GM23248 (cell line): ENCODE data around the gene GGPS1. TPM values are rescaled to one million over a fixed set of nuclear protein-coding genes. Genes with fewer than 3 reads are reported as not detected.

ENCODE experiments used
- DNase-seq: peaks from one replicate; pipeline ENCODE4 v3.0.0-alpha.2; 2015
- H2AFZ ChIP-seq: fragments of 200-600 bp; sonication (generic); 2 replicates; pipeline ENCODE4 v1.6.1; 2016; ENCODE audit warnings: antibody characterized with exemption
- H3F3A ChIP-seq: fragments of 200-600 bp; sonication (generic); 2 replicates; pipeline ENCODE4 v1.6.1; 2016; ENCODE audit warnings: mild to moderate bottlenecking, antibody characterized with exemption, mixed run types; ENCODE audit not compliant: insufficient read depth
- H3K27ac ChIP-seq: fragments of 200-600 bp; sonication (generic); 2 replicates; pipeline ENCODE4 v1.5.1; 2016; ENCODE audit warnings: mild to moderate bottlenecking
- H3K27me3 ChIP-seq: fragments of 200-600 bp; sonication (generic); replicated peaks from 2 replicates; pipeline ENCODE4 v1.6.1; 2016; ENCODE audit warnings: mild to moderate bottlenecking; ENCODE audit not compliant: insufficient read depth
- H3K36me3 ChIP-seq: fragments of 200-600 bp; sonication (generic); 2 replicates; pipeline ENCODE4 v1.6.1; 2016; ENCODE audit warnings: low read depth, mild to moderate bottlenecking
- H3K4me1 ChIP-seq: fragments of 200-600 bp; sonication (generic); 2 replicates; pipeline ENCODE4 v1.6.1; 2016; ENCODE audit warnings: mild to moderate bottlenecking; ENCODE audit not compliant: insufficient read depth
- H3K4me2 ChIP-seq: fragments of 200-600 bp; sonication (generic); one replicate; pipeline ENCODE4 v1.6.1; 2016; ENCODE audit warnings: mild to moderate bottlenecking; ENCODE audit not compliant: unreplicated experiment
- H3K4me3 ChIP-seq: fragments of 200-600 bp; sonication (generic); 2 replicates; pipeline ENCODE4 v1.5.1; 2016; ENCODE audit warnings: mild to moderate bottlenecking
- H3K79me2 ChIP-seq: fragments of 200-600 bp; sonication (generic); 2 replicates; pipeline ENCODE4 v1.6.1; 2016; ENCODE audit warnings: mild to moderate bottlenecking; ENCODE audit not compliant: insufficient read depth
- H3K9ac ChIP-seq: fragments of 200-600 bp; sonication (generic); 2 replicates; pipeline ENCODE4 v1.6.1; 2016; ENCODE audit warnings: mild to moderate bottlenecking
- H3K9me2 ChIP-seq: fragments of 200-600 bp; sonication (generic); 2 replicates; pipeline ENCODE4 v1.6.1; 2016; ENCODE audit warnings: mixed run types, mild to moderate bottlenecking, moderate library complexity; ENCODE audit not compliant: insufficient read depth
- H3K9me3 ChIP-seq: fragments of 200-600 bp; sonication (generic); one replicate; pipeline ENCODE4 v1.6.1; 2017; ENCODE audit warnings: low read depth
- H4K20me1 ChIP-seq: fragments of 200-600 bp; sonication (generic); 2 replicates; pipeline ENCODE4 v1.6.0; 2016; ENCODE audit not compliant: insufficient read depth
- EZH2 ChIP-seq: fragments of 200-600 bp; sonication (generic); IDR thresholded peaks from 2 replicates; pipeline ENCODE4 v1.6.1; 2018; ENCODE audit warnings: antibody characterized with exemption, mild to moderate bottlenecking; ENCODE audit not compliant: insufficient read depth, poor library complexity, severe bottlenecking
- EZH2phosphoT487 ChIP-seq: fragments of 200-600 bp; sonication (generic); IDR thresholded peaks from 2 replicates; pipeline ENCODE4 v1.6.1; 2018; ENCODE audit warnings: antibody characterized with exemption, moderate library complexity, mild to moderate bottlenecking, low read depth; ENCODE audit not compliant: insufficient read depth
- WGBS, 2 experiments: methylation state at CpG; one replicate each; pipeline ENCODE4 v1.1.6; 2015 to 2017; ENCODE audit warnings: low lambda C conversion rate in 2 of 2, low coverage in 1 of 2; ENCODE audit errors: missing lambda C conversion rate in 2 of 2; 5-methylcytosine and 5-hydroxymethylcytosine counted together
- in situ Hi-C: fragments of 300-500 bp; cut with MboI; formaldehyde crosslinking; loops from 2 replicates; pipeline ENCODE4 v1.15.0; 2020
- polyA plus RNA-seq: library from polyadenylated mRNA; unstranded; fragments of >200 nt; fragmentation: Nextera tagmentation; extraction: Ambion mirVana; gene quantifications from 2 replicates; pipeline ENCODE4 v1.2.1, GENCODE V29; 2016
- total RNA-seq: library from RNA; depleted of rRNA; stranded (reverse); fragments of >200 nt; shearing (Covaris generic); gene quantifications from 2 replicates; pipeline ENCODE4 v1.2.3, GENCODE V29; 2014

Gene GGPS1
- total and polyA plus RNA-seq, 2 experiments from 2014 or later: 33.6 to 59.9 TPM

GRCh38 chr1:235320521-235321179 is 7.7 kb upstream of the GGPS1 start:
- WGBS, 2 experiments: 61 to 64% methylated on average over 6 of the region's 6 CpGs
- H3K4me1 ChIP-seq: peaks cover 32% of the 10 kb centered on the region

GRCh38 chr1:235324296-235324695 is 4.1 kb upstream of the GGPS1 start:
- Histone ChIP-seq H3K27ac (no peak overlapping the region), H3K4me1 (peaks cover 24% of the 10 kb centered on the region), H3K4me2 (peak overlapping the region; percentile 88), H3K9me2 (no peaks in the 10 kb centered on the region), H3K4me3 (no peak overlapping the region), H3K9me3 (no peaks in the 10 kb centered on the region), H3F3A (peaks cover 5% of the 10 kb centered on the region), H3K79me2 (peaks cover 86% of the 10 kb centered on the region), H3K36me3 (no peaks in the 10 kb centered on the region), H2AFZ (no peak overlapping the region), H3K27me3 (no peaks in the 10 kb centered on the region), H4K20me1 (peaks cover 29% of the 10 kb centered on the region; the same call in 1 of the 2 replicates), H3K9ac (no peak overlapping the region)
- WGBS, 2 experiments: 92% methylated on average over 5 of the region's 5 CpGs
- DNase-seq: no peak
- TF ChIP-seq EZH2phosphoT487 (no peak), EZH2 (no peak)
- in situ Hi-C loops: no loop called here

More at GRCh38 chr1:235320521-235321179, 7.7 kb upstream of the GGPS1 start:
- no peaks in the 10 kb centered on the region for H3K9me2 ChIP-seq
- H3K4me3 ChIP-seq: no peak overlapping the region
- no peak for TF ChIP-seq EZH2
- no peak for TF ChIP-seq EZH2phosphoT487
- H3K79me2 ChIP-seq: peaks cover 100% of the 10 kb centered on the region
- peaks cover 19% of the 10 kb centered on the region for H3F3A ChIP-seq
- no peak overlapping the region for H2AFZ ChIP-seq
- H3K36me3 ChIP-seq: no peaks in the 10 kb centered on the region; the same call in 1 of the 2 replicates
- H3K9ac ChIP-seq: no peak overlapping the region
- no peaks in the 10 kb centered on the region for H3K27me3 ChIP-seq
- no peak overlapping the region for H3K4me2 ChIP-seq
- no peak overlapping the region for H3K27ac ChIP-seq
- no peaks in the 10 kb centered on the region for H3K9me3 ChIP-seq
- H4K20me1 ChIP-seq: peaks cover 31% of the 10 kb centered on the region; the same call in 1 of the 2 replicates
- in situ Hi-C loops: no loop called here
- DNase-seq: no peak

GRCh38 chr1:235325139-235325538 is 3.2 kb upstream of the GGPS1 start:
- 25 to 28% methylated on average over 3 of the region's 3 CpGs for WGBS, 2 experiments
- Histone ChIP-seq H3K9me3 (no peaks in the 10 kb centered on the region), H3K9ac (peak overlapping the region; percentile 93), H3K36me3 (no peaks in the 10 kb centered on the region), H3K79me2 (peaks cover 85% of the 10 kb centered on the region), H3F3A (peaks cover 13% of the 10 kb centered on the region), H3K4me3 (peak overlapping the region; percentile 88), H3K9me2 (no peaks in the 10 kb centered on the region), H3K27me3 (no peaks in the 10 kb centered on the region), H3K4me1 (peaks cover 25% of the 10 kb centered on the region), H3K27ac (no peak overlapping the region), H4K20me1 (peaks cover 29% of the 10 kb centered on the region; the same call in 1 of the 2 replicates), H3K4me2 (peak overlapping the region; percentile 88), H2AFZ (no peak overlapping the region)
- in situ Hi-C loops: no loop called here
- no peak for DNase-seq
- TF ChIP-seq EZH2 (no peak), EZH2phosphoT487 (no peak)

GRCh38 chr1:235325854-235326253 is 2.5 kb upstream of the GGPS1 start:
- no peaks in the 10 kb centered on the region for H3K9me3 ChIP-seq
- 0 out of 2 replicates have a peak overlapping the region, but pooled peaks have one; percentile 1 for H3K27ac ChIP-seq
- H3K4me1 ChIP-seq: peaks cover 32% of the 10 kb centered on the region
- H3K36me3 ChIP-seq: no peaks in the 10 kb centered on the region
- H3F3A ChIP-seq: peaks cover 20% of the 10 kb centered on the region
- no peak for DNase-seq
- peaks cover 29% of the 10 kb centered on the region; the same call in 1 of the 2 replicates for H4K20me1 ChIP-seq
- H3K4me3 ChIP-seq: peak overlapping the region; percentile 88
- H3K9ac ChIP-seq: peak overlapping the region; percentile 93
- H3K9me2 ChIP-seq: no peaks in the 10 kb centered on the region
- H3K27me3 ChIP-seq: no peaks in the 10 kb centered on the region
- H3K79me2 ChIP-seq: peaks cover 85% of the 10 kb centered on the region
- in situ Hi-C loops: no loop called here
- H2AFZ ChIP-seq: no peak overlapping the region
- H3K4me2 ChIP-seq: peak overlapping the region; percentile 88
- 22 to 25% methylated on average over 2 of the region's 2 CpGs for WGBS, 2 experiments
- no peak for TF ChIP-seq EZH2
- TF ChIP-seq EZH2phosphoT487: no peak
